ENCODE data around the gene HPS1. TPM values are rescaled to one million over a fixed set of nuclear protein-coding genes. Genes with fewer than 3 reads are reported as not detected.

The HPS1 gene
- total RNA-seq, 1 experiment from 2014 or later, result 47.4 TPM

- H4K5ac ChIP-seq (ENCODE audit: insufficient read length, low read depth, low read length), result no peak overlapping the region
- H3K4ac ChIP-seq (ENCODE audit: low read depth, low read length), result no peak overlapping the region
- H3K9ac ChIP-seq (ENCODE audit: extremely low read depth, insufficient read length, low read length), result no peak overlapping the region
- no peak overlapping the region for H3K14ac ChIP-seq (ENCODE audit: insufficient read depth, low read length)
- no peaks in the 10 kb centered on the region for H3K9me3 ChIP-seq (ENCODE audit: control insufficient read depth, low read depth, low read length)
- H2AFZ ChIP-seq (ENCODE audit: low read length), result no peak overlapping the region
- no peak overlapping the region for H2BK5ac ChIP-seq (ENCODE audit: insufficient read length, low read length)
- no peaks in the 10 kb centered on the region for H3K79me1 ChIP-seq (ENCODE audit: insufficient read depth, low read depth, low read length, poor library complexity, severe bottlenecking)
- H3K4me1 Mint-ChIP-seq, result peaks cover 22 to 24% of the 10 kb centered on the region in 2 experiments
- no peaks in the 10 kb centered on the region for H3K9me3 Mint-ChIP-seq
- no peak overlapping the region for H2BK20ac ChIP-seq (ENCODE audit: low read depth, low read length, poor library complexity, severe bottlenecking)
- no peak overlapping the region for H4K91ac ChIP-seq (ENCODE audit: insufficient read length, low read depth, low read length)
- H3K56ac ChIP-seq (ENCODE audit: insufficient read length, low read depth, low read length), result no peak overlapping the region
- no peak overlapping the region for H4K8ac ChIP-seq (replicated peaks; ENCODE audit: insufficient read length, low read depth, low read length)
- no peak overlapping the region for H3K18ac ChIP-seq (ENCODE audit: insufficient read length, low read depth, low read length)
- no peaks in the 10 kb centered on the region for H4K20me1 ChIP-seq (ENCODE audit: control insufficient read depth, insufficient read depth, insufficient read length)
- no peak overlapping the region for H3K4me2 ChIP-seq (ENCODE audit: insufficient read depth, insufficient read length, low read length)
- H3K23ac ChIP-seq (ENCODE audit: insufficient read length, low read depth, low read length), result no peak overlapping the region
- no peak overlapping the region for H3K27ac Mint-ChIP-seq
- H2BK15ac ChIP-seq (ENCODE audit: low read depth, low read length), result no peak overlapping the region
- WGBS (ENCODE audit: extremely low coverage, insufficient read length, low lambda C conversion rate), result no CpG with 5 or more reads among the region's 3 CpGs
- H3K27me3 ChIP-seq (ENCODE audit: insufficient read depth, low read length), result no peaks in the 10 kb centered on the region
- no peak overlapping the region for H3T11ph ChIP-seq (ENCODE audit: low read length)
- DNase-seq, result no peak
- no peaks in the 10 kb centered on the region for H3K23me2 ChIP-seq (ENCODE audit: insufficient read length, low read depth, low read length, poor library complexity, severe bottlenecking)
- H2BK120ac ChIP-seq (ENCODE audit: low read depth, low read length, poor library complexity, severe bottlenecking), result no peak overlapping the region
- TF ChIP-seq CTCF (conservative IDR thresholded peaks at IDR 0.05), result no peak
- H3K36me3 Mint-ChIP-seq (ENCODE audit: insufficient read depth in 1 of 3, low read depth in 3 of 3), result no peaks in the 10 kb centered on the region; a peak in 1 of 7 replicates
- H3K4me3 Mint-ChIP-seq, result no peak overlapping the region
- H3K27ac ChIP-seq (ENCODE audit: insufficient read length, low read depth, low read length), result no peak overlapping the region
- no peak overlapping the region for H2BK12ac ChIP-seq (ENCODE audit: insufficient read length, low read depth, low read length)
- no peaks in the 10 kb centered on the region for H3K27me3 Mint-ChIP-seq (ENCODE audit: low read depth)
- no peak overlapping the region for H2AK5ac ChIP-seq (ENCODE audit: insufficient read length, low read length)
- no peaks in the 10 kb centered on the region for H3K79me2 ChIP-seq (ENCODE audit: insufficient read depth, low read length)
- H3K4me1 ChIP-seq (ENCODE audit: insufficient read depth, low read length), result no peaks in the 10 kb centered on the region; the same call in 1 of the 2 replicates
Measured at GRCh38 chr10:98460837-98461499, 14.2 kb upstream of the HPS1 start.
